AG08395 (cell line): ENCODE results near the gene TMC5.
"Not testable (repeated sequence)": the region's sequence is repeated elsewhere in the genome, so short reads cannot be mapped to it uniquely, and the experiment has no call there.

ENCODE experiments used
- DNase-seq: peaks from one replicate; pipeline ENCODE4 v3.0.0; 2012; ENCODE audit warnings: mixed read lengths, low spot score

Gene TMC5

GRCh38 chr16:19540241-19540970 is 122.7 kb downstream of the TMC5 start:
- no peak for DNase-seq

GRCh38 chr16:19542138-19542821 is 124.6 kb downstream of the TMC5 start:
- no peak for DNase-seq

- not testable (repeated sequence) for DNase-seq
Measured at GRCh38 chr16:19543278-19543996, 125.8 kb downstream of the TMC5 start.

GRCh38 chr16:19548144-19548543 is 130.5 kb downstream of the TMC5 start:
- DNase-seq, result no peak
